Right cardiac atrium (tissue), 5 donors: ENCODE results near the gene HPGD. TPM values are rescaled to one million over a fixed set of nuclear protein-coding genes. Genes with fewer than 3 reads are reported as not detected.

Experiments used
- ATAC-seq, 2 donors: fragments of 200-7000 bp; cut with Tn5 transposase; one replicate each; pipeline versions ENCODE4 v1.8.0 to v1.9.1; 2020; ENCODE audit warnings: moderate library complexity in 2 of 2, mild to moderate bottlenecking in 1 of 2
- DNase-seq, 3 donors: peaks; one replicate each; pipeline ENCODE4 v3.0.0-alpha.2; 2020
- H3K27ac ChIP-seq: one replicate; pipeline ENCODE4 v1.5.1; 2013; ENCODE audit warnings: mild to moderate bottlenecking, low read length, control low read depth, moderate library complexity
- H3K27me3 ChIP-seq: one replicate; pipeline ENCODE4 v1.6.1; 2013; ENCODE audit not compliant: control insufficient read depth, insufficient read depth
- H3K4me1 ChIP-seq: one replicate; pipeline ENCODE4 v1.6.1; 2013; ENCODE audit warnings: low read length; ENCODE audit not compliant: control insufficient read depth, insufficient read depth
- H3K4me3 ChIP-seq: one replicate; pipeline ENCODE4 v1.5.1; 2013; ENCODE audit warnings: low read length, control low read depth
- H3K9me3 ChIP-seq: one replicate; pipeline ENCODE4 v1.6.1; 2013; ENCODE audit warnings: low read length; ENCODE audit not compliant: control insufficient read depth
- WGBS: extraction: QIAGEN DNeasy Blood & Tissue Kit; methylation state at CpG from one replicate; pipeline ENCODE4 v1.1.7; 2013; 5-methylcytosine and 5-hydroxymethylcytosine counted together
- intact Hi-C, 4 donors: fragments of 100-400 bp; cut with DNase I; formaldehyde crosslinking; loops; one replicate each; pipeline versions ENCODE4 v1.11.0 to v1.14.0; 2022 to 2023
- polyA plus RNA-seq: library from polyadenylated mRNA; stranded (reverse); fragments of 200-250 nt; gene quantifications from one replicate; pipeline ENCODE4 v1.2.3, GENCODE V29; 2013
- total RNA-seq, 4 donors: library from RNA; stranded (reverse); fragmentation: NEBNext Ultra II Directional; extraction: Animal tissue kit (Norgen Biotek cat#: 25700); gene quantifications; one replicate each; pipeline ENCODE4 v1.2.1, GENCODE V29; 2021
- donor health status: healthy with polysubstance abuse.
- donor health status: DM: no; HTN: yes; CAD: no.
- donor health status: DM: no; HTN: no; CAD: no.
- donor health status: DM: no; HTN: yes; CAD: no; lungs with severe emphysema.
- donor health status: DM: yes; HTN: yes; CAD: no.

HPGD gene
- total and polyA plus RNA-seq, 5 donors = 0.18 to 1.6 (median 0.34) TPM

DNA sequence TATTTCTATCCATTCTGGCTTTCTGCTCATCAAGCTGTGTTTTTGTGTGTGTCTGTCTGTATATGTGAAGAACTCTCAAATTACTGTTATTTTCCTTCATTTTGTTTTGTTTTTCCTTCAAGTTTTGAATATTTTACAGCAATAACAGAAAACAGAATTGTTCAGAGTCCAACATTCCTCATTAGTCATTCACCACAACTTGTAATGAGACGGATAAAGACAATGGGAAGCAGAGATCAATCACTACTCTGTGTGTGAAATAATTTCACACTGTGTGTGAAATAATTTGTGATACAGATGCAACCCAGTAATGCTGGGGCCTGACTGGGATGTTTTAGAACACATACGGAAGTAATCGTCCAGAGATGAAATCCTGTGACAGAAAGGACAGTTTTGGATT lies 55.2 kb downstream of the HPGD start:
- Histone ChIP-seq H3K4me1 (no peaks in the 10 kb centered on the region), H3K4me3 (no peak overlapping the region), H3K27ac (no peak overlapping the region), H3K27me3 (no peaks in the 10 kb centered on the region), H3K9me3 (no peaks in the 10 kb centered on the region)
- intact Hi-C loops = no loop called here
- no peak for ATAC-seq
- WGBS = 74% methylated on average over 3 of the region's 3 CpGs
- no peak for DNase-seq

DNA sequence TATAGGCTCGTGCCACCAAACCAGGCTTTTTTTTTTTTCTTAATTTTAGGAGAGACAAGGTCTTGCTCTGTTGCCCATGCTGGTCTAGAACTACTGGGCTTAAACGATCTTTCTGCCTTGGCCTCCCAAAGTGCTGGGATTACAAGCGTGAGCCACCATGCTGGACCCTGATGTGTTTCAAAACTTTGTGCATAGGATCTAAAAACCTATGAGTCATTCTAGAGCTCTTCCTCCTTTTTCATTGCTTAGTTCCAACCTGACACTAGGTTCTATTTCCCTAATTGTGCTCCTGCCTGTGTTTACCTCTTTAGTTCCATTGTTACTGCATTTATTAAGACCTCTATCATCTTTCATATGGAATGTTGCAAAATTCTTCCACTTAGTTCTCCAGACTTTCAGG lies 57.3 kb downstream of the HPGD start:
- ATAC-seq (no peak), DNase-seq (no peak)
- Histone ChIP-seq H3K4me1 (no peaks in the 10 kb centered on the region), H3K9me3 (no peaks in the 10 kb centered on the region), H3K27ac (no peak overlapping the region), H3K4me3 (no peak overlapping the region), H3K27me3 (no peaks in the 10 kb centered on the region)
- 74% methylated on average over 3 of the region's 3 CpGs for WGBS
- intact Hi-C loops = no loop called here

DNA sequence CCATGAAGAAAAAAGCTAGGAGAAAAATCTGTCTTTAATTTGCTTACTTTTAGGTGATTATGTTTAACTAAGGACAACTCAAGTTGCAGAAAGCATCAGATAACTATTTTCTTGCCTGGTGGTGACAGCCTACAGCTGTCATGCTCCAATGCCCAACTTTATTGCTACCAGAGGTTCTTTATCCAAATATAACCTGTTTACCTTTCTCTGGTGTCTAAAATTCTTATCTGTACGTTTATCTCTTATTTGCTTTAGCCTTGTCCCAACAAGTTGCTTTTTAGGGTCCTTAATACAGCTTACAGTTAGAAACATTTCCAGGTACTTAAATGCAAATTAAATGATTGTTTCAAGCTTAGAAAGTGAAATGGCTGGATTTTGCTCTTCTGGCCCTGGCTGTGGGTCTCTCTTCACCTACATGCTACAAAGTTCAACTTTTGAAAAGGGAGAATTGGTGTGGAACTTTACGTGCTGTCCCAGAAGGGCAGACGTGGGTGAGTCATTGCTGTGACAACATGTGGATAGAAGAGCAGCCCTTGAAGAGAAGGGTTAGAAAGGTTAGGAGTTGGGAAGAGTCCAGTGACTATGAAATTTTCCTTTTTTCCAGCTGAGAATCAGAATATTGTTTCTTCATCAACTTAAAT lies 60.7 kb downstream of the HPGD start:
- Histone ChIP-seq H3K4me3 (no peak overlapping the region), H3K9me3 (no peaks in the 10 kb centered on the region), H3K27me3 (no peaks in the 10 kb centered on the region), H3K27ac (no peak overlapping the region), H3K4me1 (no peaks in the 10 kb centered on the region)
- WGBS = 59% methylated on average over 3 of the region's 3 CpGs
- ATAC-seq = no peak
- no peak for DNase-seq
- intact Hi-C loops = no loop called here

DNA sequence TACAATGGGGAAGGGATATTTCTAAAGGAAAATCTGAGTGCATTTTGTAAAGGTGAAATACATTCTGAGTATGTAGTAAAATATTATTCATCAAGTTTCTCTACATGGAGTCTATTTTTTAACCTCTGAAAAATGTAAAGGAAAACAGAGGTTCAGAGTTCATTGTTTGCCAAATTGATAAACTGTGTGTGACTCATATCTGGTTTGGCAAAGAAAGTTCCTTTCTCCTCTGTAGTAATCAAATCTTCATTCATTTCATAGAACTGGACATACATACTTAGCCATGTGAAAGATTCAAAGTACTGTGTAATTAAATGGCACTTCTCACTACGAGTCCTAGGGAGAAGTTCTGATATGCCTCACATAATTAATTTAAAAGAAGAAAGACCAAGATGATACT lies 61.6 kb downstream of the HPGD start:
- no peaks in the 10 kb centered on the region for H3K9me3 ChIP-seq
- 49% methylated on average over 1 of the region's 1 CpG for WGBS
- ATAC-seq (no peak), DNase-seq (no peak)
- no peak overlapping the region for H3K4me3 ChIP-seq
- no peak overlapping the region for H3K27ac ChIP-seq
- no peaks in the 10 kb centered on the region for H3K4me1 ChIP-seq
- intact Hi-C loops = no loop called here
- no peaks in the 10 kb centered on the region for H3K27me3 ChIP-seq

DNA sequence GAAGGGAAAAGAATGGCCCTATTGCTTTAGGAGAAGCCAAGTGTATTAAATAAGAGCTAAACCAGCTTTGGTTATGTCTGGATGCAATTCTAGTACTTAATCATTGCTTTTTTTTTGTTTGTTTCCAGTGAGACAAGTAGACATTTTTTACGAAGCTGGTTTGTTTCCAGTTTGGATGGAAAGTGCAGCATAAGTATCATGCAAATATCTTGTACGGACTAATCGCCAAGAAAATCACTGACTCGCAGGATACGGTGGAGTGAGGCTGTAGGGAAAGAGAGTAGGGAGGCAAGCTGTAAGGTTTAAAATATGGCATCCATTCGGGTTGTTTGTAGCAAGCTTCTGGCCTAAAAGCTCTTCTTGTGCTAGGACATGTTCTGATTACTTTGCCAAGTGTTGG lies 64.8 kb downstream of the HPGD start:
- DNase-seq (no peak), ATAC-seq (peak in 1 of 2 donors; percentile 56)
- 58% methylated on average over 6 of the region's 6 CpGs for WGBS
- H3K27me3 ChIP-seq = no peaks in the 10 kb centered on the region
- no peak overlapping the region for H3K27ac ChIP-seq
- H3K9me3 ChIP-seq = no peaks in the 10 kb centered on the region
- no peaks in the 10 kb centered on the region for H3K4me1 ChIP-seq
- H3K4me3 ChIP-seq = no peak overlapping the region
- intact Hi-C loops = no loop called here

DNA sequence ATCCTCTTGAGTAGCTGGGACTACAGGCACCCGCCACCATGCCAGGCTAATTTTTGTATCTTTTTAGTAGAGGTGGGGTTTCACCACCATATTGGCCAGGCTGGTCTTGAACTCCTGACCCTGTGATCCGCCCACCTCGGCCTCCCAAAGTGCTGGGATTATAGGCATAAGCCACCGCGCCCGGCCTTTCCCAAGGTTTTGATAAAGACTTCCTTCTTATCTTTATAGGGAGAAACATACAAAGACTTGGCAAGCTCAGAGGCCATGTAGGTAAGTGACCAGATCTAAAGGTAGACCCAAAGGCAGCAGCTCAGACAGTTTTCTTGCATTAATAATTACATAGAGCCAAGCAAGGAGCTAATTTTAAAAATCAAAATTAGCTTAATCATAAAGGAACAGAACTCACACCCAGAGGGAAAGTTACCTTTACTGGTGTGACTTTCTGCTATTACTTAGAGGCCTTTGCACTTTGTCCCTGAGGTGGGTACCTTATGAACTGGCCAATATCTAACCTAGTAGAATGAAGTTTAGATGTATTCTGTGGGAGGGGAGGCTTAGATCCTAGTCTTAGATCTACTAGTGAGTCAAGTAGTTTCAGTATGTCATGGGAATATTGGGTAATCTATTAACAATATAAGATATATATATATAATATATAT lies 67.3 kb downstream of the HPGD start:
- 91% methylated on average over 6 of the region's 6 CpGs for WGBS
- H3K4me3 ChIP-seq = no peak overlapping the region
- ATAC-seq = no peak
- intact Hi-C loops = no loop called here
- H3K27me3 ChIP-seq = no peaks in the 10 kb centered on the region
- H3K27ac ChIP-seq = no peak overlapping the region
- H3K4me1 ChIP-seq = no peaks in the 10 kb centered on the region
- DNase-seq = no peak
- H3K9me3 ChIP-seq = no peaks in the 10 kb centered on the region

DNA sequence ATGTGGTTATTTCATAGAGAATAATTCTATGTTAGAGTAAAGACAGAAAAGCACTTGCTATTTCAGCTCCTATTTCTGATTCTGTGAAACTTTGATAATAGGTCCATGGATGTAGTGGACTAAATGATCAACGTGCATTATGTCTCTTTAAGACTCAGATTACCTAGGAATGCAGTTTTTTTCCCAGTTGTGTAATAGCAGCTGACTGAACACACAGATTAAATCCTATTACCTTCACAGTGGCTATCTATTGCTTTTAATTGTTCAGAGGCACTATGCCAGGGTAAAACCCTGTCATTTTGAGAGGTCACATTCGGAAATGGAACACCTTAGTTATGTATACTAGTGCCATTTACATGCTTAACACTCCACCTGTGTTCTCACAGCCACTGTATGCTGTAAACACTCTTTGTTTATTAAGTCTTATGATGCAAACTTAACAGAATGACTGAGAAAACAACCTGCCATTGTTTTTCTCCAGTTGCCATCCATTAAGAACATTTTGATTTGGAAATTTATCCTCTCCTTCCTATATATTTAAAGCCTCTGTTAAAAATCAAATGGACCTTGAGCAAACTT lies 70.5 kb downstream of the HPGD start:
- ATAC-seq = no peak
- Histone ChIP-seq H3K27ac (no peak overlapping the region), H3K4me3 (no peak overlapping the region), H3K27me3 (no peaks in the 10 kb centered on the region), H3K4me1 (no peaks in the 10 kb centered on the region), H3K9me3 (no peaks in the 10 kb centered on the region)
- intact Hi-C loops = no loop called here
- no peak for DNase-seq
- 68% methylated on average over 2 of the region's 2 CpGs for WGBS

DNA sequence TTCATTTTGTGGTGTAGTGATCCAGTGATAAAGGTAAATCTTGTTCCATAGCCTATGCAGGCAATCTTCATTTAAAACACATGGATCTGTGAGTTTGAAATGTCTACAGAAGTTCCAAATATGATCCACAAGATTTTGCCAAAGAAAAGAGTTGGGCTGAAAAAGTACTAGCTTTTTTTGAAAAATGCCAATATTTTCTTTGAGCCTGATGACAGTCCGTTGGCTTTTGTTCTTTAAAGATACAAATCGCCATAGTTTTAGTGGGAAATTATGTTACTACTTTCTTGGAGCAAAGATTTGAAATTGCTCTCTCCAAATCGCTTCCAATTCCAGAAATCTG lies 71.5 kb downstream of the HPGD start:
- no peak for DNase-seq
- Histone ChIP-seq H3K27ac (no peak overlapping the region), H3K4me3 (no peak overlapping the region)

DNA sequence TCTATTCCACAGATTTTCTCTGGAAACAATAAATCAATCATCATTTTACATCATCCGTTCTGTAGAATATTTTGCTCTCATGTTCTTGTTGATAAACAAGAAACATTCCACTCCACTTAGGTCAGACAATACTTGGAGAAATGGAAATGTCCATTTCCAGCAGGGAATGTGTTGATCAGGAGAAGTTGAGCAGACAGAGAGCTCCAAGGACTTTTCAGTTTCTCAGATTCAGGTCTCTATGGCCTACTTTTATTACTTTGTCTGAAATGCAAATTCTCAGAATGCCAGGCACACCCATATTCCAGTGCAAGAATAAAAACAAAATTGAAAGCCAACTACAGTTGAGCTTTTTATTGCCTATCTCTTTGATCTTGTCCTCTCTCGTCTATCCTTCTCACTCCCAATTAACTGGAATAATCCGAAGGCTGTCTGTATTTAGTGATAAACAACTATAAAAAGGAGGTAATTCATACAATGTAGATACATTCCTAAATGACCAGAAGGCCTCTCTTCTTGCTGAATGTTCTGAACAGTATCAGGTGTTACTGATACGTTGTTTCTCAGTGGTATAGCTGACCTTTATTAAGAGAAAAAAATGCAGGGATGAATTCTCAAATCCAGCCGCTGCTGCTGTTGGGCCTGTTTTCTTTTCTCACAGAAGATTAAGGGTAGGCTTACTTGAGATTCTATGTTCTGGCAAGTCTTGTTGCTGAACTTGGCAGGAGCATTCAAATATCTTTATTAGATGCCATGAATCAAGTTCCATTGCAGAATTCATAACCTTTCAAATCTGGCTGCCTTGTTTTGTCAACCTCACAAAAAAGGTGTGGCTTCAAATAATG lies 72.1 kb downstream of the HPGD start:
- Histone ChIP-seq H3K27ac (no peak overlapping the region), H3K27me3 (no peaks in the 10 kb centered on the region), H3K9me3 (no peaks in the 10 kb centered on the region), H3K4me3 (no peak overlapping the region), H3K4me1 (no peaks in the 10 kb centered on the region)
- ATAC-seq (peak in 1 of 2 donors; percentile 62), DNase-seq (no peak)
- WGBS = 49% methylated on average over 5 of the region's 5 CpGs
- intact Hi-C loops = no loop called here

More for the DNA sequence above, 71.5 kb downstream of the HPGD start:
- WGBS = 53% methylated on average over 3 of the region's 3 CpGs
- ATAC-seq = no peak
- Histone ChIP-seq H3K9me3 (no peaks in the 10 kb centered on the region), H3K27me3 (no peaks in the 10 kb centered on the region), H3K4me1 (no peaks in the 10 kb centered on the region)
- intact Hi-C loops = no loop called here

DNA sequence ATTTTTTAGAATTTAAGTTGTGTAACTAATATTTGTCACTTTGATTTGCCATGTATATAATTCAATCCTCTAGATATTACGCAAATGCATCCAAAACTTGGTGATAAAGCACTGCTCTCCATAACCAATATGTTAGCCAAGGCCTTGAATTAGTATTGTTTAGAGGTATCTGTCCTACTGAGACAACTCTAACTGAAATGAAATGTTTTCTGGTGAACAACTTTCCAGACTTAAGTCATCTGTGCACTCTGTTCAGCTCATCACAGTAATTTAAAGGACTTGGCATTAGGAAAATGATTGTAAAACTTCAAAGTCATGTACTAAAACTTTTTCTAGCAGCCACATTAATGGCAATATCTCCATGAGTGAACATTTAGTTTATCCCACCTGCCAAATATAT lies 73.1 kb downstream of the HPGD start:
- no peak for ATAC-seq
- intact Hi-C loops = no loop called here
- Histone ChIP-seq H3K27me3 (no peaks in the 10 kb centered on the region), H3K27ac (no peak overlapping the region), H3K4me3 (no peak overlapping the region), H3K9me3 (no peaks in the 10 kb centered on the region), H3K4me1 (no peaks in the 10 kb centered on the region)
- 85% methylated on average over 1 of the region's 1 CpG for WGBS
- no peak for DNase-seq

DNA sequence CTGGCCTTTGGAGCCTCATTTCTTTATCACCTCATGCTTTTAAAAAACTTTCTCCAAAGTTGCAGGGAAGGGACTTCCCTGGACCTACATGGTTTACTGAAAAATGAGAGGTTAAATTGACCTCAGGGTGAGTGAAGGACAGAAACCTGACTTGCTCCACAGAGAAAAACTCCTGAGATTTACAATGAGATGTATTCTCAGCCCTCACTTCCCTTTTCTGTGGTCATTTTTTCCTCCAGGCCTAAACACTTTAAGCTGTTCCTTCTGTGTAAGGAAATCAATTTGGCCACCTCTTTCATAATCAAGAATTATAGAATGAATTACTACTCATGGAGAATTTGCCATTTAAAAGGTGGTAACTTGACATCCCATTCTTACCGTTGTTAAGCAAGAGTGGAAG lies 77.9 kb downstream of the HPGD start:
- ATAC-seq (no peak), DNase-seq (no peak)
- intact Hi-C loops = no loop called here
- H3K4me1 ChIP-seq = no peaks in the 10 kb centered on the region
- 66% methylated on average over 1 of the region's 1 CpG for WGBS
- no peak overlapping the region for H3K27ac ChIP-seq
- no peak overlapping the region for H3K4me3 ChIP-seq
- no peaks in the 10 kb centered on the region for H3K9me3 ChIP-seq
- no peaks in the 10 kb centered on the region for H3K27me3 ChIP-seq
